ENCODE data around the gene SH3PXD2B. TPM values are rescaled to one million over a fixed set of nuclear protein-coding genes. Genes with fewer than 3 reads are reported as not detected.

The SH3PXD2B gene
- total RNA-seq, 1 donor from 2014 or later: 74.1 TPM

DNA sequence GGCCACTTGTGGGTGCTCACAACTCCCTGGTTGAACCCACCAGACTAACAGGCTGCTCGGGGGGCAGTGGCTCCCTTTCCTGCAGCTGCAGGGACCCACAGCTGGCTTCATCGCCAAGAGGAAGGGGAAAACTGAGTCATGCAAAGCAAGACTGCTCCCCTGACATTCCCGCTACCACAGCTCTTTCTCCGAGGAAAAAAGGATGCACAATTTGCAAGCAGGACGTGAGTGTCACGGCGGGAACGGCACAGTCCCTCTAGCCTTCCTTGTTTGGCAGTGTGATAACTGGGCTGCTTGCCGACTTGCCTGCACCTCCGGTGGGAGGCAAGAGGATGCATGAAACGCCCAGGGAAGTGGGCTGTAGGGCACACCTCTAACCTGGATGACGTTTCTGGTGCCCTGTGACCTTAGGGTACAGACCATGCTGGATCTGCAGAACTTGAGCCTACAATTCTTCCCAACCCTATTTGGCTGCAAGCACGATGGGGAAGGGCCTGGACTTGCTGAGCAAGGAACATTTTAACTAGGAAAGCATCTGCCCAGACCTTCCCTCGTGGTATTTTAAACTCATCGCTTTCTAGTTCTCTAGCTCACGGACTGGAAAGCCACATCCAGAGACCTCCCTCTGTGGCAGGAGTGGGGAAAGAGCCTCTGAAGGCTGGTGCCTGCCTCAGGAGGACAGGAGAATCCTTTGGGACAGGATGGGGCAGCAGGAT is 7.8 kb downstream of the SH3PXD2B start:
- Mint-ChIP-seq H3K4me3 (ENCODE audit: unreplicated experiment) (no peak overlapping the region), H3K9me3 (ENCODE audit: unreplicated experiment) (no peaks in the 10 kb centered on the region), H3K36me3 (ENCODE audit: low read depth, unreplicated experiment) (no peaks in the 10 kb centered on the region), H3K27me3 (ENCODE audit: unreplicated experiment) (peaks cover 12% of the 10 kb centered on the region), H3K4me1 (ENCODE audit: unreplicated experiment) (peaks cover 20% of the 10 kb centered on the region), H3K27ac (ENCODE audit: unreplicated experiment) (peak overlapping the region; percentile 30)
- TF ChIP-seq, protein P1, sequence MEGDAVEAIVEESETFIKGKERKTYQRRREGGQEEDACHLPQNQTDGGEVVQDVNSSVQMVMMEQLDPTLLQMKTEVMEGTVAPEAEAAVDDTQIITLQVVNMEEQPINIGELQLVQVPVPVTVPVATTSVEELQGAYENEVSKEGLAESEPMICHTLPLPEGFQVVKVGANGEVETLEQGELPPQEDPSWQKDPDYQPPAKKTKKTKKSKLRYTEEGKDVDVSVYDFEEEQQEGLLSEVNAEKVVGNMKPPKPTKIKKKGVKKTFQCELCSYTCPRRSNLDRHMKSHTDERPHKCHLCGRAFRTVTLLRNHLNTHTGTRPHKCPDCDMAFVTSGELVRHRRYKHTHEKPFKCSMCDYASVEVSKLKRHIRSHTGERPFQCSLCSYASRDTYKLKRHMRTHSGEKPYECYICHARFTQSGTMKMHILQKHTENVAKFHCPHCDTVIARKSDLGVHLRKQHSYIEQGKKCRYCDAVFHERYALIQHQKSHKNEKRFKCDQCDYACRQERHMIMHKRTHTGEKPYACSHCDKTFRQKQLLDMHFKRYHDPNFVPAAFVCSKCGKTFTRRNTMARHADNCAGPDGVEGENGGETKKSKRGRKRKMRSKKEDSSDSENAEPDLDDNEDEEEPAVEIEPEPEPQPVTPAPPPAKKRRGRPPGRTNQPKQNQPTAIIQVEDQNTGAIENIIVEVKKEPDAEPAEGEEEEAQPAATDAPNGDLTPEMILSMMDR (IDR thresholded peaks at IDR 0.05; ENCODE audit: unreplicated experiment): no peak
- DNase-seq (ENCODE audit: low spot score): no peak

DNA sequence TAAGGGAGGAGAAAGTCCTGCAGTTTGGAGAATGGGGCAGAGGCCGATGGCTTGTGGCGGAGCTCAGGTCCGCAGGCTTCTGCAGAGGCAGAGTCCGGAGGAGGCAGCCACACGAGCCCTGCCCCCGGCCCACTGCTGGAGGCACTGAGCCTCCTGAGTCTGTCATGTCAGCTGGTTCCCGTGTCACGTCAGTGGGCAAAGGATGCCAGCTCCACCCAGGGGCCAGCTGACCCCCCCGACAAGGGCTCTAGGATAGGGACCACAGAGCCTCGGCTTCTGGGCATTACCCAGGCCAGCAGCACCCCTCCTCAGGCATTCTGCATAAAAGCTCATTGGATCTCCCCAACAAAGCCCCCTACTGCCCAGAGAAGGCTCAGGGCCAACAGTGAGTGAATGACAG is 8.5 kb downstream of the SH3PXD2B start:
- H3K27ac Mint-ChIP-seq (ENCODE audit: unreplicated experiment): no peak overlapping the region
- H3K4me1 Mint-ChIP-seq (ENCODE audit: unreplicated experiment): peaks cover 14% of the 10 kb centered on the region

DNA sequence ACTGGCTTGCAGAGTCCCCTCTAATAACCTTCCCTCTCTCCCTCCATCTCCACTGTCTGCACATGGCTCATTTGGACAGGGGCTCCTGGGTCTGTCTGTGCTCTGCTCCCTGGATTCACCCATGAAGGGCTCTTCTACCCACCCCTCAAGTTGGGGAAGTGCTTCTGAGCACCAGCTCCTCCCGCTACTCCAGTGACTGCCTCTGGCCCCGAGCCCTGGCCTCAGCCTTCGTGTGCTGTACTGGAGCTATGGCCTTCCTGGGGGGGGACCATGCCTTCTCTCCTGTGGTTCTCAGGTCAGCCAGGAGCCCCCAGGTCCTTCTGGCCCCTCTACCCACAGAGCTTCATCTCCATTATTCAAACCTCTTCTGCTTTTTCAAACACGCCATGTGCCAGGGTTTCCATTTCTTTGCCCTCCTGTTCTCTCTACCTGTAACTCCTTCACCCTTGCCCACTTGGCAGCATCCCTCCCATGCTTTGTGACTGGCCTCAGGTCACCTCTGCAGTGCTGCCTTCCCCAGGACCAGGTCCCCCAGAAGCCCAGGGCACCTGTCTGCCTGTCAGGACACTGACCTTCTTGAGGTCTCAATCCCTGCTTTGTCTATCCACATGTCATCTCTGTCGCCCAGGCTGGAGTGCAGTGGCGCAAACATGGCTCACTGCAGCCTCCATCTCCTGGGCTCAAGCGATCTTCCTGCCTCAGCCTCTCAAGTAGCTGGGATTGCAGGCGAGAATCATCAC is 9.5 kb downstream of the SH3PXD2B start:
- Mint-ChIP-seq H3K4me3 (ENCODE audit: unreplicated experiment) (no peak overlapping the region), H3K36me3 (ENCODE audit: low read depth, unreplicated experiment) (no peaks in the 10 kb centered on the region), H3K9me3 (ENCODE audit: unreplicated experiment) (no peaks in the 10 kb centered on the region), H3K27ac (ENCODE audit: unreplicated experiment) (peak overlapping the region; percentile 1), H3K27me3 (ENCODE audit: unreplicated experiment) (peaks cover 8% of the 10 kb centered on the region), H3K4me1 (ENCODE audit: unreplicated experiment) (peaks cover 14% of the 10 kb centered on the region)
- TF ChIP-seq, protein P1 (IDR thresholded peaks at IDR 0.05; ENCODE audit: unreplicated experiment): no peak
- DNase-seq (ENCODE audit: low spot score): no peak

More for the DNA sequence above, 8.5 kb downstream of the SH3PXD2B start:
- no peaks in the 10 kb centered on the region for H3K36me3 Mint-ChIP-seq (ENCODE audit: low read depth, unreplicated experiment)
- no peak overlapping the region for H3K4me3 Mint-ChIP-seq (ENCODE audit: unreplicated experiment)
- TF ChIP-seq, protein P1 (IDR thresholded peaks at IDR 0.05; ENCODE audit: unreplicated experiment): no peak
- no peaks in the 10 kb centered on the region for H3K9me3 Mint-ChIP-seq (ENCODE audit: unreplicated experiment)
- H3K27me3 Mint-ChIP-seq (ENCODE audit: unreplicated experiment): peaks cover 8% of the 10 kb centered on the region
- no peak for DNase-seq (ENCODE audit: low spot score)

DNA sequence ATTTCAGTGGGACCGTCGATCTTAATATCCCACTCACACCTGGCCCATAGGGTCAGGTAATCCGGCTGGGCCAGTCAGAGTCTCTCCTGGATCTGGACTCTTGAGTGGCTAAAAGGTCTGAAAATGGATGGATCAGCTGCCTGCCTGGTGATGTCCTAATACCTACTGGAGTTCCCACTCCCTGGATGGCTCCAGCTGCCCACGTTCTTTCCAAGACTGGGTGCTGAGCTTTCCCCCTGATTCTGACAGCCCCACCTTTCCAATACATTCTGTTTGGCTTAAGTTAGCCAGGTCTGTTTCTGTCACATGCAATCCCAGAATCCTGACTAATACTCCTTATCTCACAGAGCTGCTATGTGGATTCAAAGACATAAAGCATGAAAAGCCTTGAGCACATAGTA is 10.2 kb downstream of the SH3PXD2B start:
- Mint-ChIP-seq H3K9me3 (ENCODE audit: unreplicated experiment) (no peaks in the 10 kb centered on the region), H3K27ac (ENCODE audit: unreplicated experiment) (no peak overlapping the region), H3K36me3 (ENCODE audit: low read depth, unreplicated experiment) (no peaks in the 10 kb centered on the region), H3K4me1 (ENCODE audit: unreplicated experiment) (peaks cover 14% of the 10 kb centered on the region), H3K27me3 (ENCODE audit: unreplicated experiment) (peaks cover 8% of the 10 kb centered on the region), H3K4me3 (ENCODE audit: unreplicated experiment) (no peak overlapping the region)
- no peak for DNase-seq (ENCODE audit: low spot score)
- TF ChIP-seq, protein P1 (IDR thresholded peaks at IDR 0.05; ENCODE audit: unreplicated experiment): no peak

All from endothelial cell (in vitro differentiated cells).